ENCODE measurements around the gene MCUR1.

GRCh38 chr6:13812359-13812642 lies 2.1 kb downstream of the MCUR1 start:
- TF ChIP-seq CTCF (IDR thresholded peaks at IDR 0.05; ENCODE audit: poor library complexity) (no peak), EZH2 (IDR thresholded peaks at IDR 0.05; ENCODE audit: borderline replicate concordance) (no peak), EZH2phosphoT487 (IDR thresholded peaks at IDR 0.05; ENCODE audit: low read depth, severe bottlenecking, unreplicated experiment) (no peak)

Measured in hepatocyte (in vitro differentiated cells).